HT1080 (cell line): Measurements from ENCODE around the gene RGS21. TPM values are rescaled to one million over a fixed set of nuclear protein-coding genes. Genes with fewer than 3 reads are reported as not detected.

ENCODE experiments used
- DNase-seq: peaks from one replicate; pipeline ENCODE4 v3.0.0-alpha.2; 2015; ENCODE audit warnings: low read depth
- total RNA-seq: library from RNA; depleted of rRNA; stranded (reverse); fragments of >200 nt; shearing (Covaris generic); gene quantifications from 2 replicates; pipeline ENCODE4 v1.2.3, GENCODE V29; 2014; rRNA removed

RGS21 gene
- total RNA-seq, 1 experiment from 2014 or later: not detected

GRCh38 chr1:192378276-192378675 is 61.5 kb downstream of the RGS21 start:
- no peak for DNase-seq

GRCh38 chr1:192378878-192379277 is 62.1 kb downstream of the RGS21 start:
- DNase-seq: no peak

- DNase-seq: no peak
Observed at GRCh38 chr1:192379554-192379953, 62.8 kb downstream of the RGS21 start.

- no peak for DNase-seq
Observed at GRCh38 chr1:192382758-192383157, 66.0 kb downstream of the RGS21 start.

- DNase-seq: no peak
Observed at GRCh38 chr1:192386051-192386650, 69.4 kb downstream of the RGS21 start.

- DNase-seq: no peak
Observed at GRCh38 chr1:192395211-192395610, 78.4 kb downstream of the RGS21 start.

- DNase-seq: no peak
Observed at GRCh38 chr1:192395895-192396294, 79.1 kb downstream of the RGS21 start.

- DNase-seq: no peak
Observed at GRCh38 chr1:192399161-192399560, 82.4 kb downstream of the RGS21 start.

- DNase-seq: peak; percentile 8
Observed at GRCh38 chr1:192401825-192402224, 85.0 kb downstream of the RGS21 start.

- no peak for DNase-seq
Observed at GRCh38 chr1:192402571-192402970, 85.8 kb downstream of the RGS21 start.

GRCh38 chr1:192407206-192407605 is 90.4 kb downstream of the RGS21 start:
- no peak for DNase-seq

Other genes starting within 250 kb of the RGS21 start
- not detected in 2 replicates for gene RGS18, start 158.5 kb upstream of the RGS21 start, total RNA-seq